Brain microvascular endothelial cell (primary cell): ENCODE measurements around the gene SRSF9.

Experiments used
- DNase-seq: peaks from one replicate; pipeline ENCODE4 v3.0.0-alpha.2; 2020
- H3K27ac ChIP-seq: fragments of 250-450 bp; sonication (Bioruptor Pico); 2 replicates; pipeline ENCODE4 v1.5.1; 2020; ENCODE audit warnings: mild to moderate bottlenecking, moderate library complexity
- H3K27me3 ChIP-seq: fragments of 250-450 bp; sonication (Bioruptor Pico); replicated peaks from 2 replicates; pipeline ENCODE4 v1.5.1; 2020; ENCODE audit warnings: mild to moderate bottlenecking
- H3K36me3 ChIP-seq: fragments of 250-450 bp; sonication (Bioruptor Pico); replicated peaks from 2 replicates; pipeline ENCODE4 v1.5.1; 2020; ENCODE audit warnings: mild to moderate bottlenecking
- H3K4me3 ChIP-seq: 2 replicates; pipeline ENCODE4 v1.5.1; 2011; ENCODE audit warnings: low read depth, mild to moderate bottlenecking, control low read depth, low read length, moderate library complexity
- in situ Hi-C: cut with HindIII; loops from 2 replicates; pipeline ENCODE4 v1.10.0; 2017; ENCODE audit warnings: low sequenced_read_pairs, low pct_ligation_motif_present
- TF ChIP-seq, protein P1 (sequence below): IDR thresholded peaks from 2 replicates; pipeline ENCODE4 v1.5.1; 2011; ENCODE audit warnings: low read depth, mild to moderate bottlenecking, moderate library complexity, low read length, control low read depth, inconsistent platforms; ENCODE audit errors: missing control alignments

The SRSF9 gene

DNA sequence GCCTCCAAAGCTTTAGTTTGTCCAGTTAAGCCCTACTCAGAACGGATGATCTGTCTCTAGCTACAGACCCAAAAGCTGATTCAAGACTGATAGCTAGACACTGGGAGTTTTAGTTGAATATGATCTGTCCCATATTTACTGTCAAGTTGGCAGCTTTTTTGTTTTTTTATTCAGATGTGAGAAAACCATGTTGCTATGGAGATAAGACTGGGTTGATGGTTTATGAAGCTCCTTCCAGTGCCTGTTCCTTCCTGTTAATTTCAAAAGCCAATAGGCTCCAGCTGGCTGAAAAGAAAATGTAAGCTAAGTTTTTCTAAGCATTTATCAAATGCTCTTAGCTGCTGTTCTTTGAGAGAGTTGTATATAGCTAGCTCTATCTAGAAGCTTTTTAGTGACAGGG lies 31.0 kb upstream of the SRSF9 start:
- DNase-seq = peak; percentile 10
- Histone ChIP-seq H3K27ac (no peak overlapping the region), H3K4me3 (no peak overlapping the region), H3K36me3 (peaks cover 23% of the 10 kb centered on the region), H3K27me3 (no peaks in the 10 kb centered on the region)
- TF ChIP-seq, protein P1, sequence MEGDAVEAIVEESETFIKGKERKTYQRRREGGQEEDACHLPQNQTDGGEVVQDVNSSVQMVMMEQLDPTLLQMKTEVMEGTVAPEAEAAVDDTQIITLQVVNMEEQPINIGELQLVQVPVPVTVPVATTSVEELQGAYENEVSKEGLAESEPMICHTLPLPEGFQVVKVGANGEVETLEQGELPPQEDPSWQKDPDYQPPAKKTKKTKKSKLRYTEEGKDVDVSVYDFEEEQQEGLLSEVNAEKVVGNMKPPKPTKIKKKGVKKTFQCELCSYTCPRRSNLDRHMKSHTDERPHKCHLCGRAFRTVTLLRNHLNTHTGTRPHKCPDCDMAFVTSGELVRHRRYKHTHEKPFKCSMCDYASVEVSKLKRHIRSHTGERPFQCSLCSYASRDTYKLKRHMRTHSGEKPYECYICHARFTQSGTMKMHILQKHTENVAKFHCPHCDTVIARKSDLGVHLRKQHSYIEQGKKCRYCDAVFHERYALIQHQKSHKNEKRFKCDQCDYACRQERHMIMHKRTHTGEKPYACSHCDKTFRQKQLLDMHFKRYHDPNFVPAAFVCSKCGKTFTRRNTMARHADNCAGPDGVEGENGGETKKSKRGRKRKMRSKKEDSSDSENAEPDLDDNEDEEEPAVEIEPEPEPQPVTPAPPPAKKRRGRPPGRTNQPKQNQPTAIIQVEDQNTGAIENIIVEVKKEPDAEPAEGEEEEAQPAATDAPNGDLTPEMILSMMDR = no peak
- in situ Hi-C loops = no loop called here

DNA sequence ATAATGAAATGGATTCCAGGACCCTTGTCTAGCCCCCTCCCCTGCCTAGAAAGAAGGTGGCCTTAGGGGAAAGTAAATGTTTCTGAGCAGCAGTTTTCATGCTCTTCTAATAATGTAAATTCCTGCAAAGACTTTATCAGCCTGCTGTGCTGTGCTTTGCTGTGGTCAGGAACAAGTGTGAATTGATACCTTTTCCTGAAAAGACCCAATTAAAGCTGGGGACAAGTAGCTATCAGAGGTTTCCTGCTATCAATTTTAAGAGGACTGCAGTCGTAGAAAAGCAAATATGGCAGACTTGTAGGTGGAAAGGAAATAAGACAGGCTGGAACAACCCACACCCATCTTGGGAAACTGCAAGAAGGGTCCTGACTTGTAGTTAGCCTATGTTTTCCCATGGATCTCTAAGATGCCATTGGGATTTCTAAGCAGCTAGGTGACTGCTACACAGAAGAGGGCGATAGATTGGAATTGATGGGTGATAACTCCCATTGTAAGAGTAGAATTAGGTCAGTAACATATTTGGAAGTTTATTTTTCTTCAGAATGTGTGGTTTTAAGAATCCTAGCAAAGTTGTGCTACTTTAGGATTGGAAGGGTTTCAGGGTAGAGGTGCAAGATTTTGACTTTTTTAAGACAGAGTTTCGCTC lies 29.4 kb upstream of the SRSF9 start:
- Histone ChIP-seq H3K36me3 (peaks cover 23% of the 10 kb centered on the region), H3K27me3 (no peaks in the 10 kb centered on the region), H3K4me3 (no peak overlapping the region), H3K27ac (no peak overlapping the region)
- in situ Hi-C loops = no loop called here
- DNase-seq = no peak
- TF ChIP-seq, protein P1 = no peak

DNA sequence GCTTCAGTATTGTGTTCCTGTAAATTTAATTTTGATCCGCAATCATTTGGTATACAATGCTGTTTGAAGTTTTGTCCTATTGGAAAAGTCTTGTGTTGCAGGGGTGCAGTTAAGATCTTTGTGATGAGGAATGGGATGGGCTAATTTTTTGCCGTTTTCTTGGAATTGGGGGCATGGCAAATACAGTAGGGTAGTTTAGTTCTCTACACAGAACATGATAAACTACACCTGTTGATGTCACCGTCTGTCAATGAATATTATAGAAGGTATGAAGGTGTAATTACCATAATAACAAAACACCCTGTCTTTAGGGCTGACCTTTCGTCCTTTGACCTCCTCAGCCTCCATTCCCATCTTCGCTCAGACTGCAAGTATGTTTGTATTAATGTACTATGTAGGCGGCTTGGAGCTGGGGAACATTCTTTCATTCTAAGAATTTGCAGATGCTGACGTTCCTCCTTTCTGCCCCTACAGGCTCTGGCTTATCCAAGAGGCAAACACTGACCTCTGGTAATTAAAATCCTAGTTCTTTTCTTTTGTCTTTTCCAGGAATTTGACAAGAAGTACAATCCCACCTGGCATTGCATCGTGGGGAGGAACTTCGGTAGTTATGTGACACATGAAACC lies 28.1 kb upstream of the SRSF9 start:
- Histone ChIP-seq H3K27me3 (no peaks in the 10 kb centered on the region), H3K36me3 (peaks cover 17% of the 10 kb centered on the region), H3K4me3 (peak overlapping the region; percentile 96), H3K27ac (no peak overlapping the region)
- TF ChIP-seq, protein P1 = no peak
- in situ Hi-C loops = no loop called here
- DNase-seq = peak; percentile 26

DNA sequence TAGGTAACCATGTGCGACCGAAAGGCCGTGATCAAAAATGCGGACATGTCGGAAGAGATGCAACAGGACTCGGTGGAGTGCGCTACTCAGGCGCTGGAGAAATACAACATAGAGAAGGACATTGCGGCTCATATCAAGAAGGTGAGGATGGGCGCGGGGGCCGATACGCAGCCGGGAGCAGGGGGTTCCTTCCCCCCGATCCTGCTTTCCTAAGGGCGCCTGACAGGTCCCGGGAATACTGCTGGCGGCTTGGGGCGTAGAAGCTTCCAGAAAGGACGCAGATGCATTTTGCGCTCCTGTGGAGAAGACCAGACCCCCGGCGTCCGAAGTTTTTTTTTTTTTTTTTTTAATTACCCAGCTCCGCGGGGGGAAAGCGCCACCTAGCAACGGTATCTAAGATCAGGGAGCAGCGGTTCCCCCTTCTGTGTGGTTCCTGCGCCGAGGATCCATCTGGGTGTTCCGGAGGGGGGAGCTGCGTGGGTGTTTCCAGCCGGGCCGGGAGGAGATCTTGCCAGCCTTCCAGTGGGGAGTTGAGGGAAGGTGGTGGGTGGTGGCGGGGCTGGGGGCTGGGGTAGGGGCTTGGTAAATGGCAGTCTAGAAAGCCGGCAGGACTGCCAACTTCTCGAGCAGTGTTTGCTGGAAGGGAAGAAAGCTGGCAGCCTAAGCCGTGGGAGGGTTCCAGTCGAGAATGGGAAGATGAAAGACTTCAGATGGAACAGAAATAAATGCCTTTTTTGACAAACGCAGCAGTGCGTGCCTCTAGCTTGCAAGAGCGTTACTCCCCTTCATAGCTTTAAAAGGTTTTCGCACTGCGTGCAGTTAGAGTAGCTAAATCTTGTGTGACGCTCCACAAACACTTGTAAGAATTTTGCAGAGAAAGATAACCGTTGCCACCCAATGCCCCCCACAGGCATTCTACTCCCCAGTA lies 27.1 kb upstream of the SRSF9 start:
- Histone ChIP-seq H3K36me3 (peaks cover 17% of the 10 kb centered on the region), H3K4me3 (peak overlapping the region; percentile 96), H3K27ac (peak overlapping the region; percentile 43), H3K27me3 (no peaks in the 10 kb centered on the region)
- TF ChIP-seq, protein P1 = no peak
- in situ Hi-C loops = no loop called here
- DNase-seq = peak; percentile 47

DNA sequence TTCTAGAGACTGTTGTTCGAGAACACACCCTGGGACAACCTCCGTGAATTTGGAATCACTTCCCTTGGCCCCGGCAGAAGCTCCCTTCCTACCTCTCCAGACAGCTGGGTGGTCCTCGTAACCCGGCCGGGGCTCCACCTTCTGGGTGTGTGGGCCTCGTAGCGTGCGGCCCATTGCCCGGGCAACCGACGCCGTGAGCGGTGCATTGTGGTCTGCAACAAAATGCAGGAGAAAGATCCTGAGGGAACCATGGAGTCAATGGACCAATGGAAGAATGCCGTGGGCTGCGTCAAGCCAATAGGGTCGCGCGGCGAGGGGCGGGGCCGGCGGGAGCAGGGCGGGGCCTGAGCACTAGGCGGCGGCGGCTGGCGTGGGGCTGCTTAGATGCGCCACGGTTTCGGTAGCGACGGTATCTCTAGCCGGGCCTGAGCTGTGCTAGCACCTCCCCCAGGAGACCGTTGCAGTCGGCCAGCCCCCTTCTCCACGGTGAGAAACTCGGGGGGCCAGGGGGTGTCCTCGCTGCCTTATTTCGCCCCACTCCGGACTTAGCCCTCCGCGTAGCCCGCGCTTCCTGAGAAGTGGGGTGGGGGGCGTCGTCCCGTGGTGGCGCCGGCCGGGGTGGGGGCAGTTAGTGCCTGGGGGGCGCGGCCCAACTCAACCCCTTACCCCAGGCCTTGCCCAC lies 26.3 kb upstream of the SRSF9 start, which contains the start of gene DYNLL1:
TSS of gene DYNLL1 (plus strand) at position 383 of the 682 bp plus-strand sequence. CDS start 309 bp downstream, outside the sequence.
- TF ChIP-seq, protein P1 = no peak
- H3K27ac ChIP-seq = peak within 1 kb of the TSS; percentile 43
- H3K36me3 ChIP-seq = peaks cover 17% of the 10 kb centered on the region
- no peaks in the 10 kb centered on the region for H3K27me3 ChIP-seq
- in situ Hi-C loops = no loop called here
- H3K4me3 ChIP-seq = peak within 1 kb of the TSS; percentile 96
- peak; percentile 95 for DNase-seq
